DMS114 treated with DMSO at 0.1 percent for 48 hours (cell line): ENCODE data around the gene SYVN1.
"Not testable (repeated sequence)": the region's sequence is repeated elsewhere in the genome, so short reads cannot be mapped to it uniquely, and the experiment has no call there.

Source experiments
- DNase-seq: peaks from one replicate; lab custom pipeline; 2025; ENCODE audit not compliant: unreplicated experiment; lab: John Stamatoyannopoulos, UW

The SYVN1 gene

GRCh38 chr11:65127473-65128181 is 6.7 kb downstream of the SYVN1 start:
- no peak for DNase-seq

GRCh38 chr11:65126624-65127274 is 7.6 kb downstream of the SYVN1 start:
- no peak for DNase-seq

DNA sequence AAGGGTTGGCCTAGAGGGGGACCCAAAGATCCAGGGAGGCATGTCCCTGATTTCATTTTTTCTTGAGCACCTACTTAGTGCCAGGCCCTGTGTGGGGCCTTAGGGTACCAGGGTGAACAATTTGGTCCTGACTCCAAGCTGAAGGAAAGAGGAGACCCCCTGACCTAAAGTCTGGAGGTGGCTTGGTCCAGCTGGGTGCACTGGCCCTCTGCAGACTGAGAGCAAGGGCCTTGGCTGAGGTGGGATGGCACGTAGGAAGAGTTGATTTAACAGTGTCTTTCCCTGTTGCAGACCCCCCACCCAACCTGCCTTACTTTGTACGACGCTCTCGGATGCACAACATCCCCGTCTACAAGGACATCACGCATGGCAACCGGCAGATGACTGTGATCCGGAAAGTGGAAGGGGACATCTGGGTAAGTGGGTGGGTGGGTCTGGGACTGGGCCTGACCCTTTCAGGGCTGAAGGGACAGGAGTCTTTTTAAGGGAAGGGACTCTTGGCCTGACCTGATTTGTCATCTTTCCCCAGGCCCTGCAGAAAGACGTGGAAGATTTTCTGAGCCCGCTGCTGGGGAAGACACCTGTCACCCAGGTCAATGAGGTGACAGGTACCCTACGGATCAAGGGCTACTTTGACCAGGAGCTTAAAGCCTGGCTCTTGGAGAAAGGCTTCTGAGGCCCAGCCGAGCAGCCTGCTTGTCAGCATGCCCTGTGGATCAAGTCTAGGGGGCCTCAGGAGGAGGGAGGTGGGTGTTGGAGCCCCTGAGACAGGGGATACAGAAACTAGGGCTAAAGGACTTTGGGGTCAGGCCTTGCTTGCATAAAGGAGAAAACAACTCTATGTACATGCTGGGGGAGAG is 8.9 kb downstream of the SYVN1 start:
- DNase-seq: no peak

DNA sequence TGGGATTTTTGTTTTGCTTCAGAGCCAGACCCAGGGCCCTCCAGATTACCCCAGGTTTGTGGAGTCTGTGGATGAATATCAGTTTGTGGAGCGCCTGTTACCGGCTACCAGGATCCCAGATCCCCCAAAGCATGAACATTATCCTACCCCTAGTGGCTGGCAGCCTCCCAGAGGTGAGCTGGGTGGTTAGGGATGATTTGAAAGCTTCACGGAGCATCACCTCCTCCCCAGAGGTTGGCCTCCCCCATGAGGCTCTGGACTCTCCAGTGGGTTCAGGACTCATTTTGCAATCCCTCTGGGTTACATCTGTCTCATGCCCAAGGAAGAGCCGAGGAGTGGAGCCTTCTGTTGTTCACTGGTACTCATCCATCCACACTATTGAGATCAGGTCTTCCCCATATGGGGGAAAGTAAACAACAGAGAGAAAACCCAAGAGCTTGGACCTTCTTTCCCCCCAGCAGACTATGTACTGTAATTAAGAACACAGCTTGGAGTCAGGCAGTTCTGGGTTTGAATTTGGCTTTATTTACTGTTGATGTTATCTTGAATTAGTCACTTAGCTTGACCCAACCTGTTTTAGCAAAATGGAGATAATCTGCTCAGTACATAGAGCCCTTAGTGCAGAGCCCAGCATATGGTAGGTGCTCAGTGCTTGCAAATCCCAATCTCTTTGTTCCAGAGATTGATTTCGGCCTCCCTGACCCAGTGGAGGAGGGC is 9.7 kb downstream of the SYVN1 start:
- no peak for DNase-seq

GRCh38 chr11:65121865-65122696 is 12.2 kb downstream of the SYVN1 start, which contains the start of the genes FAU and MRPL49:
FAU (minus strand) TSS chr11:65122134; CDS start chr11:65121813, 321 bp downstream.
MRPL49 (plus strand) TSS chr11:65122321; CDS start chr11:65122347, 26 bp downstream.
- DNase-seq: peak; percentile 97

GRCh38 chr11:65121447-65121864 is 12.9 kb downstream of the SYVN1 start:
- DNase-seq: no peak

DNA sequence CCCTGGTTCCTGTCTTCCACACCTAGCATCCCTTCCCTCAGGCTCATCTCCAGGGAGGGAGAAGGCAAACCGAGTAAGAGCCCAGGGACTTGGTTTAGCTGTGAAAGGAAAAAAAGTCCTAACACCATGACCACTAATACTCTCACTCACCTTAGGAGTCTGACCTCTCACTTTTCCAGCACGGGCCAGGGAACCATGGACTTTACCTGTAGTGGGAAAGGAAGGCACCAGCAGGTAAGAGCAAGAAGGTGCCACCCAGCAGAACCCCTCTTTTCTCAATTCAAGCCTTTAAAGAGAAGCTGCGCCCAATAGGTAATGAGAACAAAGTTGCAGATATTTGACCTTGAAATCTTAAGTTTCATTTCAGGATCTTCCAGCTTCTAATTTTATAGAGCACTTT is 13.5 kb downstream of the SYVN1 start:
- DNase-seq: no peak

- no peak for DNase-seq
Measured at GRCh38 chr11:65119670-65119995, 14.7 kb downstream of the SYVN1 start.

DNA sequence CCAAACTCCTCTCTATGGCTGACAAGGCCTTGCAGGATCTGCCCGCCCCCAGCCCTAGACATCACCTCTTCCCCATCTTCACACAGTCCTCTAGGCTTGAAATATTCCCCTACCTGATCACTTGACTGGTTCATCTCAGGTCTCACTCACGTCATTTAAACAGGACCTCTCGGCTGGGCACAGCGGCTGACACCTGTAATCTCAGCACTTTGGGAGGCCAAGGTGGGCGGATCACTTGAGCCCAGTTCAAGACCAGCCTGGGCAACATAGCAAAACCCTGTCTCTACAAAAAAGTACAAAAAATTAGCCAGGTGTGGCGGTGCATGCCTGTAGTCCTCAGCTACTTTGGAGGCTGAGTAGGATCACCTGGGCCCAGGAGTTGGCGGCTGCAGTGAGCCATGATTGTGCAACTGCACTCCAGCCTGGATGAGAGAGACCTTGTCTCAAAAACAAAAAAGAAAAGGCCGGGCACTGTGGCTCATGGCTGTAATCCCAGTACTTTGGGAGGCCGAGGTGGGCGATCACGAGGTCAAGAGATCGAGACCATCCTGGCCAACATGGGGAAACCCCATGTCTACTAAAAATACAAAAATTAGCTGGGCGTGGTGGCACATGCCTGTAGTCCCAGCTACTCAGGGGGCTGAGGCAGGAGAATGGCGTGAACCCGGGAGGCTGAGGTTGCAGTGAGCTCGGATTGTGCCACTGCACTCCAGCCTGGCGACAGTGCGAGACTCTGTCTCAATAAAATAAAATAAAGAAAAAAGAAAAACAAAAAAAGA is 15.2 kb downstream of the SYVN1 start:
- DNase-seq: not testable (repeated sequence)

GRCh38 chr11:65118097-65118837 is 16.1 kb downstream of the SYVN1 start:
- no peak for DNase-seq

DNA sequence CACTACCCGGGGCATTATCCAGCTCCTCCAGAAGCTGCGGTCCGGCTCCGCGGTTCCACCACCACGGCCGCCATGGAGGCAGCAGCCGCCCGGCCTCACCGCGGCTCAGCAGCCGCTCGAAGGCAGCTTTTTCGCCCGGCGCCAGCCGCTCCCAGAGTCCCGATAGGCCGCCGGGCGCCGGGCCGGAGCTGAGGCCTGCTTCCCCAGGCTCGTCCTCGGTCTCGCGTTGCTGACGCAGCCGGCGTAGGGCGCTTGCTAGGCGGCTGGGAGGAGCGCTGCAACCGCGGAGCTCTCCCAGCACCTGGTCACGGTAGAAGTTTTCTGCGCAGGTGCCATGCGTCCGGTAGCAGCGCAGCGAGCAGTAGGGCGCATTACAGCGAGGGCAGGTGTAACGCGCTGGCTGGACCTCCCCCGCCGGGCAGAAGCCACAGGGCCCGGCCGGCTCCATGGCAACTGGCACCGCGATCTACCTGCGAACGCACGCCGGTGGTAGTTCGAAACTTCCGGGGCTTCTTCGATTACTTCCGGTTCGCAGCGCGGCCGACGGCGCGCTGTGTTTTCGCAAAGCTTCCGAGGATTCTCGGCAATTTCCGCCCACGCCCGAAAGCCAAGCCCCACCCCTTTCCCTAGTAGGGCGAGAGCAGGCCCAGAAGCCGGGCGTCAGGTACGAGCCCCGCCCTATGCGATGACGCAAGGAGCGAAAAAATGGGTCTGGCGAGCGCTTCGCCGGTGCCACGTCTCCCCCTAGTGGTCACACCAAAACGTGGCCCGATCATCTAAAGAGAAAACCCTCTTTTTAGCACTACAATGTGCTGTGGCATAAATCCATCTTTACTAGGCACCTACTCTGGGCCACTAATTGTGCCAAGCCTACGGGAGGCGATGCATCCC is 16.9 kb downstream of the SYVN1 start, which contains the start of gene ZNHIT2:
Gene ZNHIT2 (minus strand): TSS at position 496 of the 891 bp plus-strand sequence. CDS start 48 bp downstream, at position 448.
- peak; percentile 96 for DNase-seq

- no peak for DNase-seq
Measured at GRCh38 chr11:65116370-65117205, 17.7 kb downstream of the SYVN1 start.

GRCh38 chr11:65115361-65116082 is 18.8 kb downstream of the SYVN1 start:
- no peak for DNase-seq

DNA sequence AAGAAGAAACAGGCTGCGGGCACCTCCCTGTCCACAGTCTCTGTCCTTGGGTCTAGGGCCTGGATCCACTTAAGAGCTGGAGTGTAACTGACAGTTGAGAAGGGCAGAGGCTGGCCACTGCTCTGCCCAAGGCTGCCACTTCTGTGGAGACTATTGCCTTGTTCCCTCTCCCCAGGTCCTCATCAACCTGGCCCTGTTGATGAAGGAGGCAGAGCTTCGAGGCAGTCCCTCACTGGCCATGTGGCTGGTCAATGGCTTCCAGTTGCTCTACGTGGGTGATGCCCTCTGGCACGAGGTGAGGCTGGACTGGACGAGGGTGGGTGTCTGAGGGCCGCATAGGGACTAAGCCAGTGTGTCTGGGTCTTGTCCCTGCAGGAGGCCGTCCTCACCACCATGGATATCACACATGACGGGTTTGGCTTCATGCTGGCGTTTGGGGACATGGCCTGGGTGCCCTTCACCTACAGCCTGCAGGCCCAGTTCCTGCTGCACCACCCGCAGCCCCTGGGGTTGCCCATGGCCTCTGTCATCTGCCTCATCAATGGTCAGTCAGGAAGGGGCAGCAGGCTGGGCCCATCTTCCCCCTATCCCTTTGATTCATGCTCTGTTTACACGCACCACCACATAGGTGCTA is 19.7 kb downstream of the SYVN1 start:
- DNase-seq: no peak

GRCh38 chr11:65113839-65114238 is 20.5 kb downstream of the SYVN1 start:
- no peak for DNase-seq

- DNase-seq: no peak
Measured at GRCh38 chr11:65113361-65113756, 21.0 kb downstream of the SYVN1 start.
